GM12878 (cell line): ENCODE data around the gene PDPK1. TPM values are rescaled to one million over a fixed set of nuclear protein-coding genes. Genes with fewer than 3 reads are reported as not detected.

Source experiments
- ATAC-seq: fragments of 200-7000 bp; cut with Tn5 transposase; 3 replicates; pipeline ENCODE4 v1.9.1; 2020; ENCODE audit warnings: mild to moderate bottlenecking, moderate library complexity
- BruUV-seq: library from RNA; stranded (reverse); fragments of 400-500 nt; replicated peaks from 2 replicates; lab custom pipeline; 2021; lab: Mats Ljungman, UMichigan
- CTCF ChIA-PET: fragments of 300-600 bp; sonication (Branson Sonifier 250); formaldehyde crosslinking; extraction: SDS; loops from one replicate; lab custom pipeline; 2021; ENCODE audit warnings: inconsistent platforms; lab: Yijun Ruan, JAX
- POLR2A ChIA-PET: fragments of 350-600 bp; formaldehyde crosslinking; extraction: SDS; loops from one replicate; lab custom pipeline; 2021; ENCODE audit warnings: inconsistent platforms; lab: Charles Lee
- RAD21 ChIA-PET: fragments of 300-600 bp; sonication (Branson Sonifier 250); formaldehyde crosslinking; loops from one replicate; lab custom pipeline; 2023; ENCODE audit warnings: antibody characterized with exemption; ENCODE audit not compliant: unreplicated experiment; lab: Charles Lee
- SMC1A ChIA-PET: fragments of 300-600 bp; sonication (Branson Sonifier 250); formaldehyde crosslinking; loops from one replicate; lab custom pipeline; 2023; ENCODE audit not compliant: unreplicated experiment, uncharacterized antibody; lab: Charles Lee
- DNase-seq: peaks from one replicate; pipeline ENCODE4 v3.0.0-alpha.2; 2011; ENCODE audit warnings: low read depth, low spot score
- FAIRE-seq: peaks from 3 replicates; lab custom pipeline; 2011; peaks lifted over from hg19 to GRCh38; lab: Jason Lieb, UNC
- H2AFZ ChIP-seq: 2 replicates; pipeline ENCODE4 v1.6.0; 2011; ENCODE audit warnings: low read depth, low read length, control low read depth; ENCODE audit not compliant: control insufficient read depth
- H3K27ac ChIP-seq: 2 replicates; pipeline ENCODE4 v1.5.1; 2011; ENCODE audit warnings: control low read depth; ENCODE audit not compliant: control insufficient read depth, insufficient read depth
- H3K27me3 ChIP-seq, 2 experiments: replicated peaks in 1 of 2; 2 replicates each; pipeline versions ENCODE4 v1.6.0 to v1.6.1; 2011; ENCODE audit warnings: low read length in 1 of 2; ENCODE audit not compliant: control insufficient read depth in 2 of 2, insufficient read depth in 2 of 2
- H3K36me3 ChIP-seq, 2 experiments: 2 replicates each; pipeline ENCODE4 v1.5.1; 2011; ENCODE audit warnings: low read length in 1 of 2; ENCODE audit not compliant: control insufficient read depth in 2 of 2, insufficient read depth in 2 of 2
- H3K4me1 ChIP-seq: 2 replicates; pipeline ENCODE4 v1.6.1; 2011; ENCODE audit warnings: mild to moderate bottlenecking, low read length, moderate library complexity, mixed read lengths; ENCODE audit not compliant: control insufficient read depth, insufficient read depth
- H3K4me2 ChIP-seq: 2 replicates; pipeline ENCODE4 v1.6.0; 2011; ENCODE audit warnings: control low read depth; ENCODE audit not compliant: control insufficient read depth, insufficient read depth
- H3K4me3 ChIP-seq: fragments of 200-600 bp; sonication (generic); 2 replicates; pipeline ENCODE4 v1.5.1; 2016
- H3K79me2 ChIP-seq: 2 replicates; pipeline ENCODE4 v1.6.0; 2011; ENCODE audit warnings: low read length; ENCODE audit not compliant: control insufficient read depth, insufficient read depth
- H3K9ac ChIP-seq: 2 replicates; pipeline ENCODE4 v1.8.0; 2011; ENCODE audit warnings: low read length, control low read depth, mixed read lengths; ENCODE audit not compliant: control insufficient read depth, insufficient read depth
- H3K9me3 ChIP-seq: replicated peaks from 3 replicates; pipeline ENCODE4 v1.5.1; 2011; ENCODE audit warnings: mild to moderate bottlenecking, low read length; ENCODE audit not compliant: control insufficient read depth, insufficient read depth
- H4K20me1 ChIP-seq: 2 replicates; pipeline ENCODE4 v1.6.0; 2011; ENCODE audit not compliant: control insufficient read depth, insufficient read depth
- CEBPB ChIP-seq, 2 experiments: fragments of 150-350 bp in 1 of 2; IDR thresholded peaks; 2 replicates each; pipeline ENCODE4 v1.6.1; 2012 to 2014; ENCODE audit warnings: low read depth in 2 of 2, low read length in 2 of 2, borderline replicate concordance in 1 of 2, inconsistent platforms in 1 of 2
- EGR1 ChIP-seq, 2 experiments: IDR thresholded peaks; 1 replicate in 1 of 2; 2 replicates in 1 of 2; pipeline ENCODE4 v1.6.1; 2011 to 2012; ENCODE audit warnings: low read depth in 2 of 2, low read length in 2 of 2, borderline replicate concordance in 1 of 2, mild to moderate bottlenecking in 1 of 2, moderate library complexity in 1 of 2
- ELK1 ChIP-seq: IDR thresholded peaks from 2 replicates; pipeline ENCODE4 v1.6.1; 2012; ENCODE audit warnings: low read depth, low read length, improper control_type of control experiment
- GATAD2B ChIP-seq: fragments of 450-650 bp; conservative IDR thresholded peaks from 2 replicates; pipeline ENCODE4 v1.6.1; 2017; ENCODE audit warnings: low read depth, mild to moderate bottlenecking, moderate library complexity
- JUND ChIP-seq: IDR thresholded peaks from 2 replicates; pipeline ENCODE4 v1.6.1; 2012; ENCODE audit warnings: low read depth, mild to moderate bottlenecking, low read length, improper control_type of control experiment, moderate library complexity
- KAT2A ChIP-seq: conservative IDR thresholded peaks from 2 replicates; pipeline ENCODE4 v1.6.1; 2011; ENCODE audit warnings: low read depth, low read length; ENCODE audit not compliant: control insufficient read depth
- MEF2B ChIP-seq: fragments of 450-650 bp; IDR thresholded peaks from 2 replicates; pipeline ENCODE4 v1.6.1; 2018; ENCODE audit warnings: mild to moderate bottlenecking, moderate library complexity; ENCODE audit not compliant: partially characterized antibody, poor library complexity, severe bottlenecking
- NR2C1 ChIP-seq: fragments of 450-650 bp; IDR thresholded peaks from 2 replicates; pipeline ENCODE4 v1.6.1; 2017; ENCODE audit warnings: antibody characterized with exemption, mild to moderate bottlenecking, moderate library complexity
- PAX5 ChIP-seq: IDR thresholded peaks from 2 replicates; pipeline ENCODE4 v1.6.1; 2011; ENCODE audit warnings: low read depth, low read length, borderline replicate concordance
- PKNOX1 ChIP-seq: fragments of 450-650 bp; IDR thresholded peaks from 2 replicates; pipeline ENCODE4 v1.6.1; 2016; ENCODE audit warnings: mild to moderate bottlenecking
- POLR2A ChIP-seq: IDR thresholded peaks from 2 replicates; pipeline ENCODE4 v1.6.1; 2011; ENCODE audit warnings: low read depth, mild to moderate bottlenecking, low read length
- RUNX3 ChIP-seq: IDR thresholded peaks from 2 replicates; pipeline ENCODE4 v1.6.1; 2012; ENCODE audit warnings: low read length, inconsistent platforms
- SPI1 ChIP-seq: IDR thresholded peaks from 2 replicates; pipeline ENCODE4 v1.6.1; 2011; ENCODE audit warnings: low read depth, mild to moderate bottlenecking, low read length, moderate library complexity, borderline replicate concordance; ENCODE audit not compliant: insufficient read depth
- SREBF2 ChIP-seq: IDR thresholded peaks from 2 replicates; pipeline ENCODE4 v1.6.1; 2012; ENCODE audit warnings: mild to moderate bottlenecking, low read length
- STAT3 ChIP-seq: IDR thresholded peaks from 2 replicates; pipeline ENCODE4 v1.6.1; 2011; ENCODE audit warnings: low read depth, low read length, improper control_type of control experiment
- TBL1XR1 ChIP-seq: IDR thresholded peaks from 2 replicates; pipeline ENCODE4 v1.6.1; 2012; ENCODE audit warnings: low read depth, low read length, improper control_type of control experiment
- WRNIP1 ChIP-seq: IDR thresholded peaks from 2 replicates; pipeline ENCODE4 v1.6.1; 2011; ENCODE audit warnings: low read depth, low read length, improper control_type of control experiment, borderline replicate concordance
- WGBS: methylation state at CpG from one replicate; pipeline ENCODE4 v1.1.6; 2016; ENCODE audit warnings: low lambda C conversion rate; ENCODE audit not compliant: insufficient replicate concordance, insufficient coverage; ENCODE audit errors: missing lambda C conversion rate; 5-methylcytosine and 5-hydroxymethylcytosine counted together
- in situ Hi-C: fragments of 300-500 bp; cut with MboI; formaldehyde crosslinking; loops from 9 replicates; pipeline ENCODE4 v1.14.3; 2018; ENCODE audit warnings: mixed read lengths
- intact Hi-C: fragments of 100-400 bp; cut with micrococcal nuclease; formaldehyde crosslinking; loops from one replicate; pipeline ENCODE4 v1.14.2; 2022; ENCODE audit not compliant: unreplicated experiment
- polyA plus RNA-seq, 11 experiments: library from polyadenylated mRNA; depleted of rRNA in 4 of 11; unstranded in 6 of 11; stranded (reverse) in 5 of 11; fragments of >200 nt; fragmentation: Nextera tagmentation in 4 of 11; fragmentation: Illumina TruSeq in 1 of 11; extraction: Ambion mirVana in 4 of 11; extraction: Trizol in 1 of 11; gene quantifications; 1 replicate in 1 of 11; 2 replicates in 10 of 11; pipeline versions ENCODE4 v1.2.1 to v1.2.3, GENCODE V29; 2011 to 2016; ENCODE audit warnings: inconsistent platforms in 2 of 11, missing spikeins in 2 of 11, low read depth in 1 of 11
- total RNA-seq, 4 experiments: library from RNA; depleted of rRNA in 3 of 4; stranded (reverse); fragments of >200 nt in 3 of 4; fragmentation: Illumina TruSeq in 1 of 4; extraction: Trizol in 1 of 4; gene quantifications; 2 replicates each; pipeline versions ENCODE4 v1.2.1 to v1.2.3, GENCODE V29; 2013 to 2021

PDPK1 gene
- total and polyA plus RNA-seq, 10 of the 15 experiments (the other 5 are each of a cell fraction or from before 2014, with no cell fraction given): 3.9 to 41.3 (median 25.5) TPM

DNA sequence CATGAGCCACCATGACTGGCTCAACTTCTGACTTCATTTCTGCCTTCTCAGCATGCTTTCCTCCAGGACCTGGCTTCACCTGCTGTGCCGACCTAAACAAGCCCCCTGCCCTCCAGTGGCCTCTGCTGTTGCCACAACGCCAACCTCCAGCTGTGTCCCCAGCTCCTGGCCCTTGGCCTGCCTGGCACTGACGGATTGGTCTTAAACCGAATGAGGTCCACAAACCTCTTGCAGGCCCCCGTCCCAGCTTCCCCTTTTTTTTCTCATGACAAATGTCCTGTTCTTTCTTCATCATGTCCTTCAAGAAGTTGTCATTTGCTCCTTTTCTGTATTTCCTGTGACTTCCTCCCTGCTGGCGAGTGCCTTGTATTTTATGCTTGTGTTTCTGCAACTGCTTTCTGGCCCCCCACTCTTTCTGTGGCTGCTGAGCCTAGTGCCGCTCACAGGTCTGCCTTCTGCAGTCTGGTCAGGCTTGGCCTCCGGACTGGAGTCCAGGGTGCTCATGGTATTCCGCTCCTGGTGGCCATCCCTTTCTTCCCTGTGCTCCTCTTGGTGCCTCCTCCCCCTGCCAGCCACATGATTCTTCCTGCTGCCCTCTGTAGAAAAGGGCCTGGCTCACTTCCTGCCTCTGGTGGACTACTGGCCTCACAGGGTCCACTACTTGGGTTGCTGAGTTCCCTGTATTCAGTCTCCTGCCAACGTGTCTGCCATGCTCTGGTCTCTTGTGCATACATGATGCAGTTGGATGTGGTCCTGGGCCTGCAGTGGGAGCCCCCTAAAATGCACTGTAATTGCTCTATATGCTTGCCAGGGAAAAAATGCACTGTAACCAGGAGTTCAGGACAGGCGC, 21.2 kb upstream of the PDPK1 start (continued):
- TF ChIP-seq SPI1 (peak; percentile 26; the same call in 1 of the 2 replicates), EGR1 (IDR thresholded peaks at IDR 0.05; ENCODE audit: borderline replicate concordance in 1 of 2, low read depth in 2 of 2, low read length in 2 of 2) (no peak), CEBPB (IDR thresholded peaks at IDR 0.05; ENCODE audit: borderline replicate concordance in 1 of 2, low read depth in 2 of 2, low read length in 2 of 2) (no peak)

GRCh38 chr16:2517954-2518605, 19.7 kb upstream of the PDPK1 start:
- Histone ChIP-seq H3K36me3 (peaks cover 6 to 13% of the 10 kb centered on the region in 2 experiments; a peak in 3 of 4 replicates), H3K79me2 (peaks cover 64% of the 10 kb centered on the region), H4K20me1 (peaks cover 9% of the 10 kb centered on the region), H3K9me3 (no peaks in the 10 kb centered on the region), H2AFZ (no peak overlapping the region), H3K4me3 (no peak overlapping the region), H3K27me3 (no peaks in the 10 kb centered on the region), H3K9ac (no peak overlapping the region), H3K4me2 (no peak overlapping the region), H3K4me1 (peaks cover 19% of the 10 kb centered on the region), H3K27ac (no peak overlapping the region)
- DNase-seq: no peak
- ATAC-seq: no peak
- ChIA-PET POLR2A (interaction anchor here (1.5 kb wide), 1 partner anchor 19 kb away, joined by 4 read pairs; the partner anchor contains the start of gene PDPK1), RAD21 (no interaction called here), SMC1A (no interaction called here), CTCF (no interaction called here)
- no peak; the same call in 1 of the 2 replicates for TF ChIP-seq POLR2A
- no peak for TF ChIP-seq JUND
- no peak for TF ChIP-seq SREBF2
- TF ChIP-seq NR2C1: no peak
- TF ChIP-seq PAX5: no peak
- no peak for TF ChIP-seq CEBPB (IDR thresholded peaks at IDR 0.05; ENCODE audit: borderline replicate concordance in 1 of 2, low read depth in 2 of 2, low read length in 2 of 2)
- TF ChIP-seq RUNX3: no peak
- TF ChIP-seq TBL1XR1: no peak
- no peak for TF ChIP-seq PKNOX1
- no peak for TF ChIP-seq WRNIP1
- no peak for TF ChIP-seq MEF2B
- TF ChIP-seq ELK1: no peak
- TF ChIP-seq GATAD2B: no peak
- no peak for TF ChIP-seq STAT3
- no peak for TF ChIP-seq KAT2A
- 66% methylated on average over 12 of the region's 12 CpGs for WGBS
- in situ Hi-C loops (no loop called here), intact Hi-C loops (no loop called here)
- FAIRE-seq: no peak
- no TSS peak for BruUV-seq
